HG03139 (cell line): ENCODE results near the gene BFSP2.
A peak's percentile ranks its signal among the peaks of the same experiment; 100 is the strongest.

Source experiments
- ATAC-seq: cut with Tn5 transposase; IDR thresholded peaks from one replicate; pipeline ENCODE4 v1.9.1; 2021; ENCODE audit not compliant: unreplicated experiment

Gene BFSP2

DNA sequence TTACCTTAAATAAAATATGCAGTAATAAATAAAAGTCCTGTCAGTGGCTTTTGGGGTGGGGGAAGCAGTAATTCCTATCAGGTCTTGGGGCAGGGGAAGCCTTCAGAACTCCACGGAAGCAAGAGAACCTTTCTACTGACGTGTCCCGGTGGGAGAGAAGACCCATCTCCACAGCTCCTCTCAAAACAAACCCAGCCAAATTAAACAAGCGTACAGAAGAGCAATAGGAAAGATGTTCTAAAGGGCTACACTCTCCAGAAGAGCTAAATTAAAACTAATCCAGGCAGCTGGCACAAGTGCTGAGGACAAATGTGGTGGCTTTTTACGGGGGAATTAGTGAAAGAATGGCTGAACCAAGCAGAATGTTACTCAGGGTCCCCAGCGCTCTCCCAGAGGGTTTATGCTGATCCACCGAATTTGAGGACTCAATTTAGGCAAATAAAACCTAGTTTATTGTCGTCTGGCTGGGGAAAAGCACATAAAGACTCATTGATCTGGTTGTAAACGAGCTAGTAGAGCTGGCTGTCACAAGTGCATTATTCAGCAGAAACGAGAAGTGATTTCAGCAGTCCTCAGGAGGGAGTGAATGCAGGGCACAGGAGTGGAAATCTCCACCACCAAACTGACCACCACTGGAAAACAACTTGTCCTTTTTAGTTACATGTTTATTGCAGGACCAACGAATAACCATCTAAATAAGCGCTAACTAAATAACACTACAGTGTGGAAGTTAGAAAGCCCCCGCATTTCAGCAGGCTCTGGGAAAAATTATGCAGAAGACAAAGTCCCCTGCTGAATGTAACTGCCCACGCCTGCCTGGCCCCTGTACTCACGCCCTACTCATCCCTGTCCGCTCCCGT, 13.5 kb downstream of the BFSP2 start:
- no peak for ATAC-seq

DNA sequence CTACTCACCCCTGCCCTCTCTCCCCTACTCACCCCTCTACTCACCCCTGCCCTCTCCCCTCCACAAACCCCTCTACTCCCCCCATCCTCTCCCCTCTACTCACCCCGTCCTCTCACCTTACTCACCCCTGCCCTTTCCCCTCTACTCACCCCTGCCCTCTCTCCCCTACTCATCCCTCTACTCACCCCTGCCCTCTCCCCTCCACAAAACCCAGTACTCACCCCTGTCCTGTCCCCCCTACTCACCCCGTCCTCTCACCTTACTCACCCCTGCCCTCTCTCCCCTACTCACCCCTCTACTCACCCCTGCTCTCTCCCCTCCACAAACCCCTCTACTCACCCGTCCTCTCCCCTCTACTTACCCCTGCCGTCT, 14.2 kb downstream of the BFSP2 start:
- no peak for ATAC-seq

DNA sequence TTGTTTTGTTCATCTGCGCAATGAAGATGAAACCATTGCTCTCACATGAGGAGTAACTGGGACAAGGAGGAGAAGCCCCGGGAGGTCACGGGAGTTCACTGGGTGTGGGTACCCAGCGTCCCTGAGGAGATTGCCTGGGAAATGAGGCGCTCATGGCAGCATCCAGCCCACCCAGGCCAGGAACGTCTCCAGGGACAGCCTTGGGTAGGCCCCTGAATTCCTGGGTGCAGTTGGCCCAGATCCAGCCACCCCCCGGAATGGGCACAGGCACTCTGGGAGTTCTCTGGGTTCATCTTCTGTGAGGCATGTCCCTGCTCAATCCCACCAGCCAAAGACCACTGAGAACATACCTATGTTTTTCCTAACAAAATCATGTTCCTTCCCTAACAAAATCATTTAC, 18.5 kb downstream of the BFSP2 start:
- ATAC-seq = no peak

DNA sequence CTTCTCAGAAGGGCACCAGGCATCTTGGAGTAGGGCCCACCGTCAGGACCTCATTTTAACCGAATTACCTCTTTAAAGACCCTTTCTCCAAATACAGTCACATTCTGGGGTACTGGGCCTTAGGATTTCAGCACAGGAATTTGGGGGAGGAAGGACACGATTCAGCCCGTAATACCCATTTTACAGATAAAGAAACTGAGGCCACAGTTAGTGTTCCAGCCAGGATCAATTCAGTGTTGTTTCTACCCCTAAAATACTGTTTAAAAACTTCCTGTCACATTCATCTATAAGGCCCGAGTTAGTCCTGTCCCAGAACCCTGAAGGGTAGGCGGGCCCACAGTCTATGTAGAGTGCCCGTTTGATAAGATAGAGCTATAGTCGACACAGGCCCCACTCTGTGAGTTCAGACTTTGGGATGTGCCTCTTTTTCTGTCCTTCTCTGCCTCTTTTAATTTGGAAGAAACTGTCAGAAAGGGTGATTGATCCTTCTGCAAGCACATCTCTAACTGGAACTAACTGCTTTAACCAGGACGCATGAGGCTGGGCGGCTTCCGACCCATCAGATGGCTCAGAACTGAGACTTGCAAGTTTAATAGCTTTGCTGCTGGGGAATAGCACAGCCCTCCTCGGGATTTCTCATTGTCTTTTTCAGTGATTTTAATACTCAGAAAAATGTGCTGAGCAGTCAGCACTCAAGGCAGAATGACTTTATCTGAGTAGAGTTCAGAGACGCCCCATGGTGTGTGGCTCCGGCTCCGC, 19.5 kb downstream of the BFSP2 start:
- ATAC-seq = no peak

DNA sequence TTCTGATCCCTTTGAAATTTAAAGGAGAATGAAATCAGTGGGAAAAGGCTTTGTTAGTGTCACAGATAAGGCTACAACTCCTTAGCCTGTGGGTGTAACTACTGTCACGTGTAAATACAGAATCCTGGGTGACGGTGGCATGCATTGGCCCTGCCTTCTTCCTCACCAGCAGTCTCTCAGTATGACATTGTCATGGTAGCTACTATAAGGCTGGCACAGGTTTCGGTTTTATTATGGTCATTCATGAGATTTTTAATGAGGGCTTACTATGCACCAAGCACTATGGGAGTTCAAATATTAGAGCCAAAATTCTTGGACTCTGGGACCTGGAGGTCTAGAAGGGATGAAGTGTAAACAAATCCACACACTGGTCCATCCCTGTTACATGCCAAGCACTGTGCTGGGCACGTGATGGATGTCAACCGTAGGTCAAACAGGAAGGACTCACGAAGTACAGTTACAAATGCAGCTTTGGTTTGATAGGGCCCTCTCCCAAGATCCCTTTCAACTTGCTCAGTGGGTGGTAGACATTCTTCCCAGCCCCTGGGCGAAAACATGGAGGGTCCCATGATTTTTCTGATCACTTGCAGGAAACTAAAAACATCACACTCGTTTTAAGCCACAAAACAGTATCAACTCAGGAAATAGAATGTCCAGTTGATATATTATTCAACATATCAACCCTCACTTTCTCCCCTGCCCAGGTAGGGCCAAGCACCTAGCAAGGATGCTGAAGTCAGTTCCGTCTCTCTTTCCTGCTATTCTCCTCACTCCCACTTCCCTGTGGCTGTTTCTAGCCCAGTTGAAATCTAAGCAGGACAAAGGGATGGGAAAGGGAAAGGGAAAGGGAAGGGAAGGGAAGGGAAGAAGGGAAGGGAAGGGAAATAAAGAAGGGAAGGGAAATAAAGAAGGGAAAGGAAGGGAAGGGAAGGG, 25.3 kb downstream of the BFSP2 start:
- ATAC-seq = no peak

DNA sequence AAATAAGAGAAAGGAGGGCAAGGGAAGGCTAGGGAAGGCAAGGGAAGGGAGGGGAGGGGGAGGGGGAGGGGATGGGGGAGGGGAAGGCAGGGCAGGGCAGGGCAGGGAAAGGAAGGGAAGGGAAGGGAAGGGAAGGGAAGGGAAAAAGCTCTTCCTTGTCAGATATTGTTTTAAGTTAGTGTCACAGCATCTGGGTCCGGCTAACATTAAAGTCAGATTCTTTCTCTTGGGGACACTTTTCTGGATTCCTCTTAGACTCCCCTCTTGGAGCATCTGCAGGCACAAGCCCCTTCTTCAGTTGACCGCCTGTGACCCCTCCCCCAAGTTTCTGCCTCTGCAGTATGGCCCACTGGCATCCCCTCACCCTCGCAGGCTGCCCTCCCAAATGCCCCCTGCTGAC, 26.0 kb downstream of the BFSP2 start:
- ATAC-seq = no peak

DNA sequence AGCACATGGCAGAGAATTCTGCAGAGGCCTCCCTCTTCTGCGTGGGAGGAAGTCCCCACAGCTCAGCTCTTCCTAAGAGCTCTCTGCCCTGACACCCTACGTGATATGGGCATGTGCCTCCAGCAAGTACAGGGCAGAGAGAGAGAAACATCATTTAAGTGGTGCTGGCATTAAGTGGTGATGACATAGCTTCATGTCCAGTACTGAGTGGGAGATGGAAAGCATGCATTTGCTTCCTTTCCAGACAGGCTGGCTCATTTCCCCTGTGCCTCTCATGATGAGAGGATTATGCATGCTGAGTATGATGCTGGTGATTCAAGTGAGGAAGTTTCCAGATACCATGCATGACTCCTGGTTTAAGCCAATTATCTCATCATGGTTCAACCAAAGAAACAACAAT, 26.9 kb downstream of the BFSP2 start:
- no peak for ATAC-seq

DNA sequence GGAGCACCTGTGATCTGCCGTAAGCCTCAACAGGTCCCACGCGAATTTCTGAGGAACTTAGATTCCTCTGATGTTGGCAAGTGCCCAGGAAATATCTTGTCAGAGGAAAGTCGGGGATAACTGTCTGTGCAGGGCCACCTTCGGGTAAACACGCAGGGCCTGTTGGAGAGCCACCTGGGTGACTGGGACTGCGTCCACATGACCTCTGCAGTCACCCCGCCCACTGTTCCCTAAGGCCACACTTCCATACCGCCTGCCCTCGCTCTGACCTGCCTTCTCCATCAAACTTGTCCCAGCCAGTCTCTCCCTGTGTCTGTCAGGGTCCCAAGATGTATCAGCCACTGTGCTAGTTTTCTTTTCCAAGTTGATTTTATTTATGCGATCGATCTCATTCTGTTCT, 28.7 kb downstream of the BFSP2 start:
- no peak for ATAC-seq

DNA sequence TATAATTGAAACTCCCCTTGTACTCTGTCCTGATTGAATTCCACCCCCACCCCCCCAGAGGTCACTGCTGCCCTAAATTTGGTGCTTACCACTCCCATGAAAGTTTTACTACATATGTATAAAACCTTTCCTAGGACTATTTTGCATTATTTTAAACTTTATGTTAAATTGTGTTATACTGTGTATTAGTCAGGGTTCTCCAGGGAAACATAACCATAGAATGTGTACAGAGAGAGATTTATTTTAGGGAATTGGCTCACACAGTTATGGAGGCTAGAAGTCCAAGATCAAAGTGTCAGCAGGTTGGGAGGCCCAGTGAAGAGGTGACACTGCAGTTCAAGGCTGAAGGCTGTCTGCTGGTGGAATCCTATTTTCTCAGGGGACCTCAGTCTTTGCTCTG, 29.2 kb downstream of the BFSP2 start:
- ATAC-seq = no peak

DNA sequence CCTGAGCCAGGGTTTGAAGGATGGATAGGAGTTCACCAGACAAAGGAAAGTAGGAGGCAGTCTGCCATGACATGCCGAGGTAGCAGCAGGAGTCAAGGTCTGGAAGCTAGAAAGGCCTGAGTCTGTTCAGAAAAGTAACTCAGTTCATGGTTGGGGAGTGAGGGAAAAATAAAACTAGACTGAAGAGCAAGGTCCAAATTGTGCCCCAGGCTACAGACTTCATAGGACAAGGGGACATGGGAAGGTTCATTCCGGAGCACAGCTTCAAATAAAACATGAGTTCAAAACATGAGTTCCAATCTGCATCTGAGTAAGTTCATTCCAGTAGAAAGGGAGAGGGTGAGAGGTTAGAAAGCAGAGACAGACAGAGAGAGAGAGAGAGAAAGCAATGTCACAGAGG, 39.7 kb downstream of the BFSP2 start:
- ATAC-seq = no peak

DNA sequence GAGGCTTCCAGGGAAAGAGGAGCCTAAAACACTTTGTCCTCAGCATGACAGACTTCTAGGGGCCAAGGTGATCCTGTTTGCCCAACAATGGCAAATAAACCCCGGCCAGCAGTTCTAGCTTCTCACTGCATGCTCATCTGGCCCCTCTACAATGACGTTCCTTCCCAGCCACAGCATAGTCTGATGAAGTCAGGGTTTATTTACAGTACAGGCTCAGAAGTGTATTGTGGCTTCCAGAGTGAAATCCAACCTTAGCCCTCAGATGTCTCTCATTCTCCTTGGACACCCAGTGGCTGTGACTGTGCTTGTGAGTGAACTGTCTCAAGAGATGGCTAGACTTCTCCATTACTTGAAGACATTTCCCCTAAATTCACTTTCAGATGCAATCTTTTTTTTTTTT, 40.8 kb downstream of the BFSP2 start:
- no peak for ATAC-seq

DNA sequence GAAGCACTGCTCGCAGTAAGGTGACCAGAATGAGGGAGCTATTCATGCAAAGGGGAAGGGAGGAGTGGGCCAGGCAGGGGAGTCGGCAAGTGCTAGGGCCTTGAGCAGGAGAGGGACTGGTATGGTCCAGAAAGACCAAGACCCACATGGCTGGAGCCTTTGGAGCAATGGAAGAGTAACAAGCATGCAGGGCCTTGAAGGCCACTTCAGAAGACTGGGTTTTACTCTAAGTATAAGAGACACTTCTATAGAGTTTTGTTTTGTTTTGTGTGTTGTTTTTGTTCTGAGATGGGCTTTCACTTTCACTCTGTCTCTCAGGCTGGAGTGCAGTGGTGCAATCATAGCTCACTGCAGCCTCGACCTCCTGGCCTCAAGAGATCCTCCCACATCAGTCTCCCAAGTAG, 42.0 kb downstream of the BFSP2 start:
- ATAC-seq = peak; percentile 69

DNA sequence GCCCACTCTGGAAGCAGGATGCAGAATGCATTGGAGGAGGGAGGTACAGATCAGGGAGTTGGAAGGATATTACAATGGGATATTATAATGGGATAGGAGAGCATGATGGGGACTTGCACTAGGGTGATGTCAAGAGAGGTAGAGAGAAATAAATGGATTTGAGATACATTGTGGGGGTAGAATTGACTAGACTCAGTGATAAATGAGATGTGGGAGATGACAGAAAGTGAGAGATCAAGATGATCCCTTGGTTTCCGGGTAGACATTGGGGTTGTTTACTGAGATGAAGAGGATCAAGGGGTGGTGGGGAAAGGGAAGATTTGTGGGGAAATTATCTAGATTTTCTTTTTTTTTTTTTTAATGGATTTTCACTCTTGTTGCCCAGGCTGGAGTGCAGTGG, 42.7 kb downstream of the BFSP2 start:
- no peak for ATAC-seq

DNA sequence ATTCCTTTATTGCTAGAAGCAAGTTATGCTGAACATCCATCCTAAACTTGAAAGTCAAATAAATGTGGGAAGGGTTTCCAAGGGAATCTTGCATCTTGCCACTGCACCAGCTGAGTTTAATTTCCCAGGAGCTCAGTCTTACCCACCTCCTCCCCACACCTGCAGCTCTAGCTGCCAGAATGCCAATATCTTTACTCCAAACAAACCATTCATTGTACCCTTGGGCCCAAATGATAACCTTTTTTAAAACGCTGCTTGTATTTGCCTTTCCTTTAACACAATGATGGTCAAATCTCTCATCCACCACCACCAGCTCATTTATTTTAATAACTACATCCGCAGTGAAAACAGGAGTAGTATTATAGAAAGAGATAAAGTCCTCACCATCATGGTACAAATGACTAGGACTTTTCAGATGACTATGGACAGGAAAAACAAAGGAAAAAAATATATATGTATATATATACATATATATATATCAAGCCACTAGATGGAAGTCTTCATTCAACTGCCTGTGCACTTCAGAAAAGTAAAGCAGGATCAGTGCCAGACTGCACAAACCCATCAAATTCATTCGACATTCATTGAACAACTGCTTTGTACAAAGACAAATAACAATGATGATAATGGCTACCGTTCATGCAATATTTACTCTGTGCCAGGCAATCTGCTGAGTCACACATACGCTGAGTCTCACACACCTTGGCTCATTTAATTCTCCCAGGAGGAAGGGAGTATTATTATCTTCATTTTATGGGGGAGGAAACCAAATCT, 44.0 kb downstream of the BFSP2 start:
- ATAC-seq = no peak

DNA sequence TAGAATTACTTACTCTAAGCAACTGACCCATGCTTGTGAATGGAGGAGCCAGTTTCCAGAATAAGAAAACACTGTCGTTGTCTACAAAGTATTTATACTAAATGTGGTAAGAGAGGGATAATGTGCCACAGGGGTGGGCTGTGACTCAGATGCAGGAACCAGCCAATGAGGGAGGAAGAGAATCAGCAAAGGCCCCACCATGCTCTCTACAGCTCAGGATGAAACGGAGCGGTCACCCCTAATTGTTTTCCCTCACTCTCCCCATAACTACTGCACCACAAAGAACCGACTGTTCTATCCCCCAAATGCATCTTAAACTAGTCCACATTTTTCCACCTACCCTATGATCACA, 44.5 kb downstream of the BFSP2 start:
- no peak for ATAC-seq

DNA sequence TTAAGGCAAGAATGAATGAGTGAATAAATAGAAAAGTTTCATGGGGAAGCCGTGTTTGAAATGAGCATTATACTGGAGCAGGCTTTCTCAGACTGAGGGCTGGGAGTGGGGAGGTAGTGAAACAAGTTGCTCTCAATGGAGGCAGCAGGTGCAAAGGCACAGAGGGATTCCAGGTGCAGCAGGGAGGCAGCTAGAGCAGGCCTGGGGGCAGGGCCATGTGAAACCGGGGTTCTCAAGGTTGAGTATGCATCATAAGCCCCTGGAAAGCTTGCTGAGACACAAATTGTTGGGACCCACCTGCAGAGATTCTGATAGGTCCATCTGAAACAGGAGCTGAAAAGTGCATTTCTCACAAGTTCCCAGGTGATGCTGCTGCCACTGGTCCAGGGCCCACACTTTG, 45.3 kb downstream of the BFSP2 start:
- ATAC-seq = no peak

DNA sequence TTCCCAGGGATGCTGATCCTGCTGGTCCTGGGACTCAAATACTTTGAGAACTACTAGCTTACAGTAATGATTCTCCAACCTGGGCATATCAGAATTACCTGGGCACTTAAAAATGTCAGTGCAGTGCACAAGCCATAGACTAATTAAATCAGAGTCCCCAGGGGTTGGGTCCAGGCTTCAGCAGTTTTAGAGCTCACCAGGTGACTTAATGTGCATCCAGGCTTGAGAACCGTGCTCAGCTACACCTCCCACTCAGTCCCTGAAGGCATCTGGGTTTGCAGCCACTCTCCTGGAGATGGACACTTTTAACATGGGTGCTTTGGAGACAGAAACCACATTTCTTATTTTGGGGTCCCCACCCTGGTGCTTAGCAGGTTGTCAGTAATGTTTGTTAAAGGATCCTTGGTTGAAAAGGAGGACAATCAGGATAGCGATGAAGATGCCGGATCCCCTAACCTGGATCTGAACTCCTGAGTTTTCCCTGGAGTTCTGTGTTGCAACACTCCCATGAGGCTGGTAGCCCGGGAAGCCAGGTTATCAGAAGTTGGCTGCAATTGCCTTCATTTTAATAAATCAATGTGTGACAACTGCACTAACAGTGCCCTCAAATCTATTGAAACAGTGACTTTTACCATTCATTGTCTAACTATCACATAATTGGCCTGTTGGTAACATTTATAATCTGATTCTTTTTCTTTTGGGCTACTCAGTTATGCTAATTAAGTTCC, 48.1 kb downstream of the BFSP2 start:
- ATAC-seq = no peak

DNA sequence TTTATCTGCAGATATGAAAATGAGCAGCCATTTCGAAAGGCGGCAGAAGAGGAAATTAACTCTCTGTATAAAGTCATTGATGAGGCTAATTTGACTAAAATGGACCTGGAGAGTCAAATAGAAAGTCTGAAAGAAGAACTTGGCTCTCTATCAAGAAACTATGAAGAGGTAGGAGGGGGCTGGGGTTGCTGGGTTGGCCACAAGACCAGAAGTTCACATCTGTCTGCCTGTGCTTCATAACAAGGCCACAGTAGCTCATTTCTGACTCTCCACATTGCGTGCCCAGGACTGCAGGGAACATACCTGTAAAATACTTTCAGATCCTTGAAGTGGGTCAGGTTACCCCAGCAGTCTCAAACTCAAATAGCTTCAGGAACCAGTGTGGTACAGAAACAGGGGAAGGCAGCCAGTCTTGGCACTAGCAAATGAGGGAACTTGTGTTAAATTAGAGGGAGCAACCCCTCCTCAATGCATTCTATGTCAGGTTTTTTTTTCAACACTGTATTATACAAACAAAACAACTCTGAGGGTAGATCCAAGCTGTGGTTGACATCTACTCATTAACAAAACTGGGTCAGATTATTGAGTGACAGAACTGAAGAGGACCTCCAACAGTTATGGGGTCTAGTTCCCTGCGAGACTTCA, 48.7 kb downstream of the BFSP2 start:
- ATAC-seq = peak; percentile 88

DNA sequence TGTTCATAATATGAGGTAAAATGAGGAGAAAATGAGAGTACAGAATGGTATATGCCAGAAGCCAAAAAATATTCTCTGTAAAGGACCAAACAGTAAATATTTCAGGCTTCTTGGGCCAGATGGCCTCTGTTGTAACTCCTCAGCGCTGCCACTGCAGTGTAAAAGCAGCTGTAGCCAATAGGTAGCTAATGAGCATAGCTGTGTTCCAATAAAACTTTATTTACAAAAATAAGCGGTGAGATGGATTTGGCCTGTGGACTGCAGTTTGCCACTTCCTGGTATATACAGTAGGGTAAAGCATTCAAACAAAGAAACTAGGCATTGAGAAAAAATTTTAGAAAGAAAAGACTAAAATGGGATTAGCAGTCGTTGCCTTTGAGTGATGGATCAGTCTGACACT, 51.5 kb downstream of the BFSP2 start:
- no peak for ATAC-seq
